GM21390 (cell line): Measurements from ENCODE around the gene PDS5B.

Experiments
- ATAC-seq: cut with Tn5 transposase; IDR thresholded peaks from one replicate; pipeline ENCODE4 v1.9.1; 2021; ENCODE audit not compliant: unreplicated experiment

Gene PDS5B

GRCh38 chr13:32589471-32589870 is 3.2 kb downstream of the PDS5B start:
- ATAC-seq, result no peak

- no peak for ATAC-seq
These were observed 4.0 kb downstream of the PDS5B start for GRCh38 chr13:32590266-32590665.

- ATAC-seq, result no peak
These were observed 5.8 kb downstream of the PDS5B start for GRCh38 chr13:32592082-32592481.

- no peak for ATAC-seq
These were observed 8.0 kb downstream of the PDS5B start for GRCh38 chr13:32594157-32594738.

GRCh38 chr13:32595306-32595705 is 9.1 kb downstream of the PDS5B start:
- no peak for ATAC-seq

- ATAC-seq, result no peak
These were observed 14.6 kb downstream of the PDS5B start for GRCh38 chr13:32600890-32601289.

GRCh38 chr13:32609428-32609827 is 23.2 kb downstream of the PDS5B start:
- no peak for ATAC-seq

- no peak for ATAC-seq
These were observed 24.3 kb downstream of the PDS5B start for GRCh38 chr13:32610538-32610937.

GRCh38 chr13:32610977-32611376 is 24.7 kb downstream of the PDS5B start:
- ATAC-seq, result no peak

- ATAC-seq, result no peak
These were observed 30.7 kb downstream of the PDS5B start for GRCh38 chr13:32616883-32617511.

- no peak for ATAC-seq
These were observed 36.6 kb downstream of the PDS5B start for GRCh38 chr13:32622827-32623226.

- no peak for ATAC-seq
These were observed 38.2 kb downstream of the PDS5B start for GRCh38 chr13:32624441-32624840.

- ATAC-seq, result no peak
These were observed 41.5 kb downstream of the PDS5B start for GRCh38 chr13:32627793-32628192.

- ATAC-seq, result no peak
These were observed 43.1 kb downstream of the PDS5B start for GRCh38 chr13:32629313-32629712.

- no peak for ATAC-seq
These were observed 43.6 kb downstream of the PDS5B start for GRCh38 chr13:32629866-32630265.

GRCh38 chr13:32632343-32632909 is 46.2 kb downstream of the PDS5B start:
- ATAC-seq, result no peak

GRCh38 chr13:32636711-32637110 is 50.5 kb downstream of the PDS5B start:
- ATAC-seq, result no peak

- ATAC-seq, result no peak
These were observed 52.5 kb downstream of the PDS5B start for GRCh38 chr13:32638739-32639138.

- ATAC-seq, result peak; percentile 66
These were observed 53.4 kb downstream of the PDS5B start for GRCh38 chr13:32639502-32640105.

- no peak for ATAC-seq
These were observed 56.1 kb downstream of the PDS5B start for GRCh38 chr13:32642316-32642715.

GRCh38 chr13:32642858-32643257 is 56.6 kb downstream of the PDS5B start:
- no peak for ATAC-seq

GRCh38 chr13:32645854-32646253 is 59.6 kb downstream of the PDS5B start:
- ATAC-seq, result no peak
